Left renal pelvis (tissue), 4 donors: Measurements from ENCODE around the gene EPS8L3. TPM values are rescaled to one million over a fixed set of nuclear protein-coding genes. Genes with fewer than 3 reads are reported as not detected.
"Not testable (repeated sequence)": the region's sequence is repeated elsewhere in the genome, so short reads cannot be mapped to it uniquely, and the experiment has no call there.

ENCODE experiments used
- DNase-seq, 4 donors: peaks; one replicate each; pipeline ENCODE4 v3.0.0-alpha.2; 2013; ENCODE audit warnings: low read depth in 4 of 4, low spot score in 3 of 4
- polyA plus RNA-seq, 4 donors: library from polyadenylated mRNA; unstranded; fragments of 120-200 nt; gene quantifications; one replicate each; pipeline ENCODE4 v1.2.1, GENCODE V29; 2013; ENCODE audit not compliant: insufficient read length in 4 of 4

Gene EPS8L3, protein sequence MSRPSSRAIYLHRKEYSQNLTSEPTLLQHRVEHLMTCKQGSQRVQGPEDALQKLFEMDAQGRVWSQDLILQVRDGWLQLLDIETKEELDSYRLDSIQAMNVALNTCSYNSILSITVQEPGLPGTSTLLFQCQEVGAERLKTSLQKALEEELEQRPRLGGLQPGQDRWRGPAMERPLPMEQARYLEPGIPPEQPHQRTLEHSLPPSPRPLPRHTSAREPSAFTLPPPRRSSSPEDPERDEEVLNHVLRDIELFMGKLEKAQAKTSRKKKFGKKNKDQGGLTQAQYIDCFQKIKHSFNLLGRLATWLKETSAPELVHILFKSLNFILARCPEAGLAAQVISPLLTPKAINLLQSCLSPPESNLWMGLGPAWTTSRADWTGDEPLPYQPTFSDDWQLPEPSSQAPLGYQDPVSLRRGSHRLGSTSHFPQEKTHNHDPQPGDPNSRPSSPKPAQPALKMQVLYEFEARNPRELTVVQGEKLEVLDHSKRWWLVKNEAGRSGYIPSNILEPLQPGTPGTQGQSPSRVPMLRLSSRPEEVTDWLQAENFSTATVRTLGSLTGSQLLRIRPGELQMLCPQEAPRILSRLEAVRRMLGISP
- under 1 TPM in 3 of 4 donors, not detected in 1; 0.46 to 0.83 (median 0.69) TPM for polyA plus RNA-seq

DNA sequence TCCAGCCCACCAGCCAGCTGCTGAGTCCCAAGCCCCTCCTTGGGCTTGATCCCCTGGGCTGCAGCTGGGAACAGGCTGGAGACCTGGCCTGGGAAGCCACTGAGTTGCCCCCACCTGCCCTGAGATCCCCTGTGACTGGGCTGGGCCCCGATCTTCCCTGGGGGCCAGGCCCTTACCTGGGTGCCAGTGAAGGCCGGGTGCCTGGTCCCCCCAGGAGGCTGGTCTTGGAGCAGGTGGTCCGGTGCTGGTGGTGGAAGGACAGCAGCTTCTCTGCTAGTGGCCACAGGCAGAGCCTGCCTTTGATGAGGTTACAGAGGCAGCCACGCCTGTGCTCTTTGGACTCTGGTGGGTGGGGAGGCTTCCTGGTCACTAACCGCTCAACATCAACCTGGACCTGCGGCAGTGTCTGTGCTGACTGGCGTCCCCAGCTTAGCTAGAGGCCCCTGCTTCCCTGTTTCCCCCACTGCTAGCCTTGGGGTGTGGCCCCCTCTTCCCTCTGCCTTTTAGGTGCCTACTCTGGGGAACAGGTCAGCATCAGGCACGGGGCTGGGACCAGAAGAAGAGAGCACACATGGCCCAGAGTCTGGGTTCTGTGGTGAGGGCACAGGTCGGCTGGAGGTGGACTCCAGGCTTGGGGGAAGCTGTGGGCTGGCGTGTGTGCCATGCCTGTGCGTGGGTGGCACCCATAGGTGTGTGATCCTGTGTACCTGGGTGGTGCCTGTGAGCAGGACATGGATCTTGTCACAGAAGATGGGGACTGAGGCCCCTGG, at the start of gene EPS8L3:
TSS of gene EPS8L3 (minus strand) at position 278 of the 770 bp plus-strand sequence. CDS start 2,174 bp downstream, outside the sequence.
- no peak for DNase-seq

DNA sequence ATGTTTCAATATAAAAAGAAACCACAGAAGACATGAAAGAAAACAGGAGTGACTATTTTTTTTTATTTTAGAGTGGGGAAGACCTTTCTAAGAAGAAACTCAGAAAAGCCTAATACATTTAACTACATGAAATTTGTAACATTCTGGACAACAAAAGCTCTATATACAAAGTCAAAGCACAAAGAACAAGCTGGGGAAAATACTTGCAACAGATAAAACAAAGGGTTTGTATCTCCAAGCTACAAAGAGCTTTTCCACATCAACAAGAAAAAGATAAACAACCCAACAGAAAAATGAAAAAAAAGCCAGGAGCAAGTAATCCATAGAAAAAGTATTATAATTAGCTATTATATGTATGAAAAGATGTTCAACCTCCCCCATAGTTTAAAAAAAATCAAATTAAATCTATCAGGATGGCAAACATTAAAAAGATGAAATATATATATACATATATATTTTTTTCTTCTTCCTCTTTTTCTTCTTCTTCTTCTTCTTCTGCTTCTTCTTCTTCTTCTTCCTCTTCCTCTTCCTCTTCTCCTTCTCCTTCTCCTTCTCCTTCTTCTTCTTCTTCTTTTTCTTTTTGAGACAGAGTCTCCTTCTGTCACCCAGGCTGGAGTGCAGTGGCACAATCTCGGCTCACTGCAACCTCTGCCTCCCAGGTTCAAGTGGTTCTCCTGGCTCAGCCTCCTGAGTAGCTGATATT, 49.1 kb upstream of the EPS8L3 start:
- no peak for DNase-seq

DNA sequence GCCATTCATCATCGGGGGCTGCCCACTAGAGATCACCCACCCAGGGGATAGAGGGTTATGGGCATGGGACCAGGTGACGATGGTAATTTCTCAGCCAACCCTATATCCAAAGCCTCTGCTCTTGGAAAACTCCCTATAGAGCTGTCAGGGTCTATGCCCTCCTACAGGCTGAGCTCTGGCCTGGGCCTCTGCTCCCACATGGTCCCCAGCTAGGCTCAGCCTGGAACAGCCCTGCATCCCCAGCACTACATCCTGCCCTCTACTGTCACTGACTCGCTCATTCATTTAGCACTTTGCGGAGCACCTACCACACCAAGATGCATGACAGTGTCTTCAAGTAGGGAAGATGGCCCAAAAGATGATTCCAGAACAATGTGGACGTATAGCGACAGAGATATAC, 45.0 kb upstream of the EPS8L3 start:
- no peak for DNase-seq

DNA sequence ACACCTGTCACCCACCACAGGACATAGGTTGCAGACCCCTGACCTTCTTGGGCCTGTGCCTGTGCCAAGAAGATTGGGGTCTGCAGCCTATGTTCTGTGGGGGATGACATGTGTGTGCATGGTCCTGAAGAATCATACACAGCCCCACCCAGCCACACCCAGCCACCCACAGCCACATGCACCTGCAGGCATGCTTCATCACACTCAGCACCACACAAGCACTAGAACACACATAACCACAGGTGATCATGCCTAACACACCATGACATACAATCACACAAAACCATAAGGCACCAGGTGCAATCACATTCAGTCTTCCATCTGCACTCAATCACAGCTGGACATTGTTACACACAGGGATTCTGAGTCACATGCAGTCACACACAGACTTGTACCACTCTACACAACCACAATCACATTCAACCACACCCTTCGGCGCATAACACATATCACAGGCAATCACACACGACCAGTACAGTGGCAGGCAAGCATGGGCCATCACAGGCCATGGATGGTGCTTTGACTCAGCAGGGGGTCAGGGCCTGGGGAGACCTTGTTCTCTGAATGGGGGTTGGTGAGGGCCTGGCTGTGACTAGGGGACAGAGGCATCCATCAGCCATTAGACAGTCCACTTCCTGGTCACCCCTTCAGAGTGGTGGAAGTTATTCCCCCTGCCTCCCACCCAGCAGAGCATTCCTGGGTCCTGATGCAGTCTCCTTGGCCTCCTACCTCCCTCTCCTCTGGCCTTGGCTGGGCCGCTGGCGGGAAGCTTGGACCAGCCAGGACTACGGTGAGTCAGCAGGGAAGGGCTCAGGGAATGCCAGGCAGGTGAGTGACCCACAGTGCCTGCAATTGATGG, 44.3 kb upstream of the EPS8L3 start:
- DNase-seq, result no peak

DNA sequence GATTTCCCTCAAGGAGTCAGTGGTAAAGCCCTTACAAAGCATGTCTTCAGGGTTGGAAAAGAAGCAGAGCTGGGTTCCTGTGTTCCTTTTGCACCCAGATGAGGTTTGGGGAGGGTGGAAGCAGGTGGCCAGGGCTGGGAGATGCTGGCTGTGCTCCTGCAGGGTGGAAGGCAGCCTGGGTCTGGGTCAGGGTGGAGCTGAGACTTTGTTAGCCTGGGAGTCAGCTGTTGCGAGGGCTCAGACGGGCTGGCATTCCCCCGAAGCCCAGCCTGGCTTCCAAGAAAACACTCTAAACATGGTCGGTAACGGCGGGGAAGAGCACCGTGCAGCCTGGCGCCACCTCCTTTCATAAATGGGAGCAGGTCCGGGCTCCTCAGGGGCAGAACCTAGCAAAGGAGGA, 43.7 kb upstream of the EPS8L3 start:
- no peak for DNase-seq

DNA sequence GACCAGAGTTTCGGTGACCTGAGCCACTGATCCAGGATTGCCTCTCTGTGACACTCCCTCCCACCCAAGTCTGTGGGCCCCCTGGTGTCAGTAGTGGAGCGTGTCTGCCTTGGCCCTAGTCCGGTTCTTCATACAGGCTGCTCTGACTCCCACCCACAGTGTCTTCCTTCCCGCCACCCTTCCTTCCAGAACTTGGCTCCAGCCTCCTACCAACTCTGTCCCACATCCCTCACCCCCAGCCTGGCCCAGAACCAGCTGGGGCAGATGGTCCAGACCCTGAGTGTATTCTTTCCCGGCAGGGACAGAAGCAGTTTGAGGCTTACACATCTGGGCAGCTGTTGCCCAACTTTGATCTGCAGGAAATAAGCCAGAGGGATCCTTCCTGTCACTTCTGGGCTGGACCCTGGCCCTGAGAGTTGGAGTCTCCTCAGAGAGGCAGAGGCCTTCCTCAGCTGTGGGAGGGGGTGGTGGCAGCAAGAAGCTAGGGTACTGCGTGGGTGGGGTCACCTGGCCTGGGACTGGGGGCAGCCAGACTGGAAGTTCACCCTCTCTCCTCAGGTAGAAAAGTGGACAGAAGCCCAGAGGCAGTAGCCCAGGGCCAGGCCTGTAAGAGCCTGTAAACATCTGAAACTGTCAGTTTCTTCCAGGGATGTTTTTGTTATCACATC, 43.1 kb upstream of the EPS8L3 start:
- DNase-seq, result no peak

- DNase-seq, result no peak
Measured at GRCh38 chr1:109805486-109806165, 41.9 kb upstream of the EPS8L3 start.

GRCh38 chr1:109804660-109805059, 40.9 kb upstream of the EPS8L3 start:
- DNase-seq, result no peak

GRCh38 chr1:109803901-109804331, 40.2 kb upstream of the EPS8L3 start:
- no peak for DNase-seq

- DNase-seq, result no peak
Measured at GRCh38 chr1:109802901-109803561, 39.3 kb upstream of the EPS8L3 start.

- DNase-seq, result no peak
Measured at GRCh38 chr1:109802136-109802900, 38.6 kb upstream of the EPS8L3 start.

DNA sequence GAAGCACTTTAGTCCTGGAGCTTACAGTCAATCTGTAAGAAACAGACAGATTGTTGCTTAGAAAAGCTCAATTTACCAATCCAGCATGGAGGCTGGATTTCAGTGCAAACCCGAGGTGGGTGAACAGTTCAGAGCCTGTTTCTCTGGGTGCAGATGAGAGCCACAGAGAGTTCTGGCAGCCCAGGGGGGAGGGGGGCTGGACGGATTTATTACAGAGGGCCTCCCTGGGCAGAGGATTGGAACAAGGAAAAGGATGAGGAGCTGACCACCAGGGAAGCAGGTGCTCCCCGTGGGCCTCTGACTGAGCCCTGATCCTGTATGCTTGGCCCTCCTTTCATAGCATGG, 38.0 kb upstream of the EPS8L3 start:
- no peak for DNase-seq

DNA sequence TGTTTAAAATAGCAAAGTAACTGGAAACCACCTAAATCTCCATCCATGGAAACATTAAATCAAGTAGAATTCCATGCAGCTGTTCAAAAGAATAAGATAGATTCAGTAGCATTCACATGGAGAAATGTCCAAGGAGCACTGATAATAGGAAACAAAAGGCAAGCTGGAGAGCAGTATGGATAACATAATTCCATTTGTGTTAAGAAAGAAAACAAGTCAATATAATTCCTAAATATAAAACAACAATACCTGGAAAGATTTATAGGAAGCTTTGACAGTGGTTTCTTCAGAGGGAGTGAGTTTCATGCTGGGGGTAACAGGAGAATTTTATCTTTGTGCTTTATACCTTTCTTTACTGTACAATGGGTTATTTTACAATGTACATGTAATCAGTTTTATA, 36.6 kb upstream of the EPS8L3 start:
- DNase-seq, result no peak

- no peak for DNase-seq
Measured at GRCh38 chr1:109799445-109799844, 35.7 kb upstream of the EPS8L3 start.

GRCh38 chr1:109797303-109797595, 33.5 kb upstream of the EPS8L3 start:
- DNase-seq, result not testable (repeated sequence)

DNA sequence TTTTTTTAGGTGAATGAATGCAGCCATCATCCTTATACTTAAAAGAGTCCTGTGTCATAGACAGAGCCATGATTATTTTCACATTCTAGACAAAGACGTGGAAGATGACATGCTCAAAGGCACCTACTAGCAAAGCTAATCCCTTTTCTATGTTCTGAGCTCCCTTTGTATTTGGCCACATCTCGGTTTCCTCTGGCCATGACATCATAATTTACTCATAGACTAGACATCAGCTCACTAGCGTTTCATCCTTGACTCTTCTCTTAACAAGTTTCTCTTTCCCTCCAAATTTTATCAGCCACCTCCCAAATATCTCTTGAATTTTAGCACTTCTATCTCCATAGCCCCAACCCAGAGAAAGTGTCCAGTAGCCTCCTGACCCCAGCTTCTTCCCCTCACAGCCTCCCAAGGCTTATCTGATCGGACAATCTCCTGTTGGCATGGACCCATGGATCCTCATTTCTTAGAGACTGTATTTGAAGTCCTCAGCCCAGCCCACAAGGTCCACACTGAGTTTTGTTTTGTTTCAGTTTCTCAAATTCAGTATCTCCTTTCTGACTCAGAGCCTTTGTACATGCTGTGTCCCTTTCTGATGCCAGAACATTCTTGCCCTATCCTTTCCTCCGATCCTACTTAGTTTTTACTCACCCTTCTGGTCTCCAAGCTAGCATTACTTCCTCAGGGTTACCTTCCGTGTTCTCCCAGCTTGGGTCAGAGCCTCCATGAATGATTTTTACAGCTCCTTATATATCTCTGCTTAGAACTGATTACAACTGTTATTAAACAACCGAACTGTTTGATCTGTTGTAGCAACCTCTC, 33.0 kb upstream of the EPS8L3 start:
- DNase-seq, result no peak
